ENCODE data around the gene HDAC7. TPM values are rescaled to one million over a fixed set of nuclear protein-coding genes. Genes with fewer than 3 reads are reported as not detected.

Gene HDAC7
- polyA plus RNA-seq, 4 donors: 67.6 to 111 (median 76.2) TPM

GRCh38 chr12:47737936-47738594 lies 81.6 kb downstream of the HDAC7 start:
- DNase-seq (ENCODE audit: low read depth in 4 of 4, low spot score in 2 of 4): no peak

- DNase-seq (ENCODE audit: low read depth in 4 of 4, low spot score in 2 of 4): no peak
Measured at GRCh38 chr12:47736877-47737676, 82.6 kb downstream of the HDAC7 start.

GRCh38 chr12:47736216-47736615 lies 83.5 kb downstream of the HDAC7 start:
- no peak for DNase-seq (ENCODE audit: low read depth in 4 of 4, low spot score in 2 of 4)

- no peak for DNase-seq (ENCODE audit: low read depth in 4 of 4, low spot score in 2 of 4)
Measured at GRCh38 chr12:47735649-47736048, 84.1 kb downstream of the HDAC7 start.

GRCh38 chr12:47734725-47735480 lies 84.8 kb downstream of the HDAC7 start:
- DNase-seq (ENCODE audit: low read depth in 4 of 4, low spot score in 2 of 4): no peak

- DNase-seq (ENCODE audit: low read depth in 4 of 4, low spot score in 2 of 4): no peak
Measured at GRCh38 chr12:47733142-47733541, 86.6 kb downstream of the HDAC7 start.

Other genes with a start within 250 kb of the HDAC7 start
- gene RPAP3, start 113.9 kb downstream of the HDAC7 start, polyA plus RNA-seq (ENCODE audit: insufficient read length in 4 of 4): 10 to 100 TPM; 41.2 to 52.3 (median 46.8) TPM
- under 1 TPM; 0.13 to 0.49 (median 0.38) TPM for gene ENDOU, start 94.4 kb downstream of the HDAC7 start, polyA plus RNA-seq (ENCODE audit: insufficient read length in 4 of 4)
- 100 to 1,000 TPM in 1 of 4 donors, 10 to 100 TPM in 3; 49.6 to 112 (median 76.2) TPM for gene RAPGEF3, start 61.0 kb downstream of the HDAC7 start, polyA plus RNA-seq (ENCODE audit: insufficient read length in 4 of 4)
- 10 to 100 TPM; 49.1 to 67.0 (median 58.8) TPM for gene SLC48A1, start 46.7 kb downstream of the HDAC7 start, polyA plus RNA-seq (ENCODE audit: insufficient read length in 4 of 4)
- gene VDR, start 85.1 kb upstream of the HDAC7 start, polyA plus RNA-seq (ENCODE audit: insufficient read length in 4 of 4): 1 to 10 TPM; 3.0 to 5.7 (median 3.6) TPM
- gene TMEM106C, start 143.7 kb upstream of the HDAC7 start, polyA plus RNA-seq (ENCODE audit: insufficient read length in 4 of 4): 100 to 1,000 TPM; 128 to 130 (median 130) TPM
- gene COL2A1, start 184.6 kb upstream of the HDAC7 start, polyA plus RNA-seq (ENCODE audit: insufficient read length in 4 of 4): 10 to 100 TPM; 38.3 to 66.6 (median 45.3) TPM